ENCODE measurements around the gene CACNA1S. TPM values are rescaled to one million over a fixed set of nuclear protein-coding genes. Genes with fewer than 3 reads are reported as not detected.

The CACNA1S gene
- total RNA-seq, 1 donor from 2014 or later, result 0.07 TPM

GRCh38 chr1:201095581-201095980 is 16.6 kb downstream of the CACNA1S start:
- Mint-ChIP-seq H3K27me3 (ENCODE audit: low read depth) (no peaks in the 10 kb centered on the region), H3K4me3 (no peak overlapping the region), H3K36me3 (ENCODE audit: low read depth) (no peaks in the 10 kb centered on the region), H3K9me3 (no peaks in the 10 kb centered on the region), H3K27ac (ENCODE audit: unreplicated experiment) (no peak overlapping the region), H3K4me1 (peaks cover 20% of the 10 kb centered on the region)
- no peak for TF ChIP-seq CTCF (conservative IDR thresholded peaks at IDR 0.05)
- DNase-seq (ENCODE audit: low read depth, low spot score), result no peak

GRCh38 chr1:201094832-201095231 is 17.4 kb downstream of the CACNA1S start:
- Mint-ChIP-seq H3K27me3 (ENCODE audit: low read depth) (no peaks in the 10 kb centered on the region), H3K4me3 (no peak overlapping the region), H3K27ac (ENCODE audit: unreplicated experiment) (no peak overlapping the region), H3K9me3 (no peaks in the 10 kb centered on the region), H3K36me3 (ENCODE audit: low read depth) (no peaks in the 10 kb centered on the region), H3K4me1 (peaks cover 21% of the 10 kb centered on the region)
- no peak for DNase-seq (ENCODE audit: low read depth, low spot score)
- TF ChIP-seq CTCF (conservative IDR thresholded peaks at IDR 0.05), result no peak

GRCh38 chr1:201093962-201094361 is 18.3 kb downstream of the CACNA1S start:
- Mint-ChIP-seq H3K9me3 (no peaks in the 10 kb centered on the region), H3K4me1 (peaks cover 23% of the 10 kb centered on the region), H3K36me3 (ENCODE audit: low read depth) (no peaks in the 10 kb centered on the region), H3K27me3 (ENCODE audit: low read depth) (no peaks in the 10 kb centered on the region), H3K4me3 (no peak overlapping the region), H3K27ac (ENCODE audit: unreplicated experiment) (peak overlapping the region; percentile 72)
- TF ChIP-seq CTCF (conservative IDR thresholded peaks at IDR 0.05), result no peak
- no peak for DNase-seq (ENCODE audit: low read depth, low spot score)

- Mint-ChIP-seq H3K4me3 (no peak overlapping the region), H3K36me3 (ENCODE audit: low read depth) (no peaks in the 10 kb centered on the region), H3K27ac (ENCODE audit: unreplicated experiment) (no peak overlapping the region), H3K9me3 (no peaks in the 10 kb centered on the region), H3K4me1 (peaks cover 23% of the 10 kb centered on the region), H3K27me3 (ENCODE audit: low read depth) (no peaks in the 10 kb centered on the region)
- no peak for TF ChIP-seq CTCF (conservative IDR thresholded peaks at IDR 0.05)
- DNase-seq (ENCODE audit: low read depth, low spot score), result no peak
Measured at GRCh38 chr1:201093561-201093960, 18.7 kb downstream of the CACNA1S start.

GRCh38 chr1:201092738-201093137 is 19.5 kb downstream of the CACNA1S start:
- H3K4me1 Mint-ChIP-seq, result peaks cover 18% of the 10 kb centered on the region
- DNase-seq (ENCODE audit: low read depth, low spot score), result no peak
- no peaks in the 10 kb centered on the region for H3K27me3 Mint-ChIP-seq (ENCODE audit: low read depth)
- no peaks in the 10 kb centered on the region for H3K9me3 Mint-ChIP-seq
- TF ChIP-seq CTCF (conservative IDR thresholded peaks at IDR 0.05), result no peak
- H3K4me3 Mint-ChIP-seq, result no peak overlapping the region
- H3K27ac Mint-ChIP-seq (ENCODE audit: unreplicated experiment), result no peak overlapping the region
- no peaks in the 10 kb centered on the region for H3K36me3 Mint-ChIP-seq (ENCODE audit: low read depth)

GRCh38 chr1:201091256-201091655 is 21.0 kb downstream of the CACNA1S start:
- H3K36me3 Mint-ChIP-seq (ENCODE audit: low read depth), result no peaks in the 10 kb centered on the region
- no peak overlapping the region for H3K4me3 Mint-ChIP-seq
- TF ChIP-seq CTCF (conservative IDR thresholded peaks at IDR 0.05), result no peak
- no peaks in the 10 kb centered on the region for H3K9me3 Mint-ChIP-seq
- H3K27ac Mint-ChIP-seq (ENCODE audit: unreplicated experiment), result no peak overlapping the region
- no peak for DNase-seq (ENCODE audit: low read depth, low spot score)
- no peaks in the 10 kb centered on the region for H3K27me3 Mint-ChIP-seq (ENCODE audit: low read depth)
- peaks cover 9% of the 10 kb centered on the region for H3K4me1 Mint-ChIP-seq

Data from neural crest cell (in vitro differentiated cells).